GM21381 (cell line): ENCODE results near the gene TM4SF1.

Experiments used
- ATAC-seq: cut with Tn5 transposase; IDR thresholded peaks from one replicate; pipeline ENCODE4 v1.9.1; 2021; ENCODE audit warnings: mild to moderate bottlenecking, moderate library complexity; ENCODE audit not compliant: unreplicated experiment

The TM4SF1 gene

DNA sequence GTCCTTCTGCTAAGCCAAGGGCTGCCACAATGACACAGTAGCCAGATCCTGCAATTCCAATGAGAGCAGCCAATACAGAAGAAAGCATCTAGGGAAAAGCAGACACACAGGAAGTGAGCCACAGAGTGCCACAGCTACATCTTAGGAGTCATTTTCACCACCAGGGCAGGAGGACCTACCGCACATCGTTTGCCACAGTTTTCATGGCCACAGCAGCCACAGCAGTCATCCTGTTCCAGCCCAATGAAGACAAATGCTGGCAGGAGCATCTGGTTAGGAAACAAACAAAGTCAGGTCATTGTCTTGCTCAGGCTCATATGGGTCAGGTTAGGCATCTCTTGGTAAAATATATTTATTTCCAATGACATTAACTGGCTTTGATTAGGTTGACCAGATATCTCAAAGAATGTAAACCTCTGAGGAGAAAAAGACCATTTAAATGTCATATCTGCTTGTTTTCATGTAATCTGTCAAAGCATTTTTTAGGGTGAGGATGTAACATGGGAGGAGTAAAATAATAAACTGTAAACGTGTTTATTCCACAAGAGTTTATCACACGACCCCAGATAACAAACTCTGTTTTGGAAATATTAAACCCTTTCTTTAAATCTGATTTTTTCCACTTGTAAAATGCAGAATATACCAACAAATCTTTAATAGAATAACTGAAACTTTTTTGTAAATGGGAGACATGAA is 1.8 kb downstream of the TM4SF1 start:
- ATAC-seq, result no peak

DNA sequence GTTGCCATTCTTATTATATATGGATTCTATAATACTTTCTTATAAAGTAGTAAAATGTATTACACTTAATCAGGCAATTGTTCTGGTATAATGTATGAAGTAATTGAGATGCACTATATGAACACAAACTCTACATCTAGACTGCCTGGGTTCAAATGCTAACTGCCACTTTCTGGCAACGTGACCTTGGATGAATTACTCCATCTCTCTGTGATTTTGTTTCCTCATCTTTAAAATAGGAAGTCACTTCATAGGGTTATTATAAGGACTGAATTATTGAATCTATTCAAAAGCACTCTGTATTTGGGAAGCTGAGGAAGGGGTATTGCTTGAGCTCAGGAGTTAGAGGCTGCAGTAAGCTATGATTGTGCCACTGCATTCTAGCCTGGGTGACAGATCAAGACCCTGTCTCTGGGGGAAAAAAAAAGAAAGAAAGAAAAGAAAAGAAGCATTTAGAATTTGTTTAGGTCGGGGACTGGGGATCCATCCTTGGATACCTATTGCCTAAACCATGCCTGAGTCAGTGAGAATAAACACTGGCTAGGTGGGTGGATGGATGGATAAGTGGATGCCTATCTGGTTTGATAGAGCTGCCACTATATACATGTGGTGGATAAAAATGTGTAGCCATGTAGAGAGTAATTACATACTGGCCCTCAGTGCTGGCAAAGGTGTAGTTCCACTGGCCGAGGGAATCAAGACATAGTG is 2.5 kb downstream of the TM4SF1 start:
- ATAC-seq, result no peak

DNA sequence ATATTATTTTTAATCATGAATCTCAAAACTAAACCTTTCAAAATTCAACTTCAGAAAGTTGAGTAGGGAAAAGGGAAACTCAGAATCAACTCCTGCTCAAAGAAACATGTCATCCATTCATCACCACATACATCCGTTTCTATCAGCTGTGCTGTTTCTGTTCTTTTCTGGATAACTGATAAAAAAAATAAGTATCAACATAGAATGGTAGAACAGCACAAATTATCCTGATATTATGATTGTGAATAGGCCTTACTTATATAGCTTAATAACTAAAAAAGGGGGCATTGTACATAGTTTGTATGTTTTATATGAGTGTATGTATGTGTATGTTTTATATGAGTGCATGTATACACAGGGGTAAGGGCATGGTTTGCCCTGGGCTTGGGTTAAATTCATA is 3.1 kb downstream of the TM4SF1 start:
- no peak for ATAC-seq

DNA sequence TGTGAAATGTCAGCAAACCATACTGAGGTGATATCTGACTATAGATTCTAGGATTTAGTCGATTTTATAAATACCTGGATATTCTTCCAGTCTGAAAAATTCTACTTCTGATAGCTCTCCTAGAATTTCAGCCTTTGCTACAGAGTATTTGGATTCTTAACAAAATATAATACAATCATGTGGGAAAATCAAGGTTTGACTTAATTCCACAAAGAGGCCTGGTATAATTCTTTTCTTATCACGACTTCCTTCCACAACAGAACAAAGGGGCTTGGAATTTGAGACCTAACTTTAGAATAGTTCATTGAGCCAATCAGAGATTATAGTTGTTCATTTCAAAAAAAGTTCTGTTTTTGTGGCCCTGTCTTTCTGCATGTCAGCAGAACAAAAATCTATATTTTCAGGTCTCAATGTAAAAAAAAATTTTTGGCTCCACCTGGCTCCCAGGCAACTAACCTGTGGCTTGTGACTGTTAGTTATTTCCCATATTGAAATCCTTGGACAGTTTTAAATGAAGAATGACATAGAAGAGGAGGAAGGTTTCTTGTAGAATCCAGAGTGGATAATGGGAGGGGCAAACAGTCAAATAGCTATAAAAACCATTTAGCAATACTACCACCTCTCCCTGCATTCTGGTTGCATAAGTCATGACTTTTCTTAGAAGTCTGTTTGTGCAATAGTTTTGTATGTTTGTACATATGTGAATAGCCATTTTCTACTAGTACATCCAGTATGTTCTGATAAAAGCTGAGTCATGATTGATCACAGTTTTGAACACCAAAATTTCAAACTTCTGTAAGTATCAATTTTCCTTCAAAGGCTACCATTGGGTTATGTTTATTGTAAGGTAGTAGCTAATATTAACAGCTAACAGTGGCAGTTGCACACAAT is 4.0 kb downstream of the TM4SF1 start:
- no peak for ATAC-seq

DNA sequence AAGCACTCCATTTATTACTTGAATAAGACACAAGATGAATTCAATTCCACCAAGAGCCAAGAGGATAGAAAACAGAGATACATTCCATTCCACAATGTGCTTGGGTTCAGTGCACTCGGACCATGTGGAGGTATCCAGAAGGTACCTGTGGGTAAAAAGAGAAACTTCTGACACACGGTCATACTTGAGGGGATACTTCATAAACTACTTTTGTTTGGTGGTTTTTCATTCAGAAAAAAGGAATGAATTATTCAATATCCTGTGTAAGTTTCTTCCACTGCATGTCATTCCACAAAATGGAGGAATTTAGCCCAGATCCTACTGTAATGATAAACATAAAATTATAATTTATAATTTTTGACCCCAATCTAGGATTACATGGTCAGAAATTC is 5.7 kb downstream of the TM4SF1 start:
- ATAC-seq, result no peak

DNA sequence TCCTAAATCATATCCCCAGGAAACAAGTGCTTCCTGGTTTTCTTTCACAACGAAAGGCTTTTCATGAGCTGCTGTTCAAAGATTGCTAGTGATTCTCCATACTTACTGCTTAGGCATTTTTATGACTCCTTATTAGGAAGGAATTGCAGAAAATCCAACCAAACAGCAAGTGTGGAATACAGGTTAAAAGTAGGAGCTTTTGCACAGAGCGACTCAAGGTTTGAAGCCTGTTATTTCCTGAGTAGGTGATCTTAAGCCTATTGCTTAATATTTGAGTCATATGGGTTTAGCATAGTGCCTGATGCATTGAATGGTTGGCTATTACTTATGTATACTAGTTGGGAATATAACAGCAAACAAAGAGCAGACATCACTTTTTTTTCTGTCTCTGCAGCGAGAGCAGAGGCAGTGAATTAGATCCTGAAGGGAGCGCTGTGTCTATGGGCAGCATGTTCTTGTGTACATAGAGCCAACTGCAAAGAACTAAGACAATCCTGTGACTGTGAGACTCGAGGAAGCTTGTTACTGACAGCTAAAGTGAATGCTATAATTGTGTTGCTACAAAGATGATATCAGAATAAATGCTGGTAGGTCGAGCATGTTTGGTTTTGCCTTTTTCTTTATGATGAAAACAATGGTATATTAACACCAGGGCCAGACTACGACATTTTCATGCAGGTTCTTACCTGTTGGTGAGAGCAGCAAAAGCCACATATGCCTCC is 6.3 kb downstream of the TM4SF1 start:
- ATAC-seq, result no peak

DNA sequence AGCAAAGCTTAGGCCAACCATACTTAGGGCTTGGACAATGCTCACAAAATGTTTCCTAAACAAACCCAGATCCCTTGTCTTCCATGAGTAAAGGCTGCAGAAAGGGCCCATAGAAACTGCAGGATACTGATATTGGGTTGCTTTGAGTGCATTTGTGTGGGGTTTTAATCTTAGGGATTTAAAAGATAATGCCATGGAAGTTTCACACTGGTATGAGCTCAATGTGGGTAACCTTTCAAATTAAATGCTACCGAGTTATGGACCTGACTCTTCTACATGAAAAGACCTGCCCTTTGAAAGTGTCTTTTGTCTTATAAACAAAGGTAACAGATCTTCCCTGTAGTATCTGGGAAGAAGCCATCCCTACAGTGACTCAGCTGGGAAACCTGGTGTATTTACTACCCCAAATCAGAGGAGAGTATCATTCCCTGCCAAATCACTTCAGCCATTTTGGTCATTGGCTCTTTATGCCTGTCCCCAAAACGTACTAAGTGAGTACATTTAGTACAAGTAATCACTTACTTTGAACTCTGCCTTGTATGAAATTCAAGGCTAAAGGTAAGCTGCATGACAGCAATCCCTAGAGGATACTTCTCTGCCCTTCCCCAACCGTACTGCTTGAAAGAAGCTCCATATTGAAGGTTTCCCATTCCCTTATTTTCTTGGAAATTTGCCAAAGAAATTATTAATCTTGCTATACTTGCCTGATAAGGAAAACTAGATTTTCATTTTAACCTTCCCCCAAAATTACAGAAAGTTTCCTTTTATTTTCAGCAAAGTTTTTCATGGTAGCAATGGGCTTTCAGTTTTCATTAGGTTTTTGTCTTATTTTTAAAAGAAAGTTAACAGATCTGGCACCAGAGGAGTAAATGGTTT is 7.2 kb downstream of the TM4SF1 start:
- no peak for ATAC-seq

DNA sequence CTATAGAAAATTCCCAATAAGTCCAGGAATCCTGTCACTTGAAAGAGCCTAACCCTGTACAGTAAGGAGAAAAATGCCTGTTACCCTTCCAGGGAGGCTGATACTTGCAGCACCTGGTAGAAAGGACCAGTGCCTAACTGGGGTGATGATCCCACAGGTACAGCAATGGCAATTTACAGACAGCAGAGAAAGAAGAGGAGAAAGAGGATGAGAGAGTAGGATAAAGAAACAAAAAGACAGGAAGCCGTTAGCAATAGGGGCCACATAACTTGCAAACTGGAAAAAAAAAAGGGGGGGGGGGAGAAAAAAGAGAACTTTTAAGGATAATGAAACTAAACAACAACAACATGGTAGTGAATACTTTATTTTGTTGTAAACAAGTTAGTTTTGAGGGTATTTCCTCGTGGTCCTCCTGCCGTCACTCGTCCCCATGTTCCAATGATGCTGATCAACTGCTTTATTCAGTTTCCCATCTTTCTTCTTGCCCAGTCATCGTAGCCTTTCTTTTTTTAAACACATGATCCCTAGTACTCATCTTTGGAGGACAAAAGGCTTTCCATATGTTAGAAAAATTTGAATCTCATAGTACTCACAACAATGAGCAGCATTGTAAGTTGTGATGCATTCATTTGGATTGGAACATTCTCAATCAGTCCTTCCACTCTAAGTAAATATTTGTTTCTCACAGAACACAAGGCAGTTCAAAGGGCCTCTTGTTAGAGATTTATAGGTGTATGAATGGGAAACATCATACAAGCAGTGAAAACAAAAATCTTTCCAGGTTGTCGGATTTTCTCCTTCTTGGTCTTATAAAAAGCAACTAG is 8.6 kb downstream of the TM4SF1 start:
- no peak for ATAC-seq

DNA sequence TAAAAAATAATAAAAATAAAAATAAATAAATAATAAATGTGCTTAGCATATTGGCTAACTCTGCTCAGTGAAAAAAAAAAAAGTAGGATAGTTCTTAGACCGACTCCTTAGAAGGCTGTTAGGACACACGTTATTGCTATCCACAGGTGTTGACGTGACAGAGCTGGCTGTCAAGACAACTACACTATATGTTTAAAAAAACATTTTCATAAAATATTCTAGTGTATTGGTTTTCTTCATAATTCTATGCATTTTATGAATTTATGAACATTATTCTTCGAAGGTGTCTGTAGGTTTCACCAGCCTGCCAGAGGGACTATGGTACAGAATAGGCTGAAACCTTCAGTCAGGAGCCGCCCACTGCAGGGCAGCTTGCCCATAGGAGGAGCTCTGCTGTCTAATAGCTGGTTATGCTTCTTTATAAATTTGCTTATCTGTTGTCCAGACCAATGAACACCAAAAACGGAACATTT is 9.2 kb downstream of the TM4SF1 start:
- ATAC-seq, result no peak

DNA sequence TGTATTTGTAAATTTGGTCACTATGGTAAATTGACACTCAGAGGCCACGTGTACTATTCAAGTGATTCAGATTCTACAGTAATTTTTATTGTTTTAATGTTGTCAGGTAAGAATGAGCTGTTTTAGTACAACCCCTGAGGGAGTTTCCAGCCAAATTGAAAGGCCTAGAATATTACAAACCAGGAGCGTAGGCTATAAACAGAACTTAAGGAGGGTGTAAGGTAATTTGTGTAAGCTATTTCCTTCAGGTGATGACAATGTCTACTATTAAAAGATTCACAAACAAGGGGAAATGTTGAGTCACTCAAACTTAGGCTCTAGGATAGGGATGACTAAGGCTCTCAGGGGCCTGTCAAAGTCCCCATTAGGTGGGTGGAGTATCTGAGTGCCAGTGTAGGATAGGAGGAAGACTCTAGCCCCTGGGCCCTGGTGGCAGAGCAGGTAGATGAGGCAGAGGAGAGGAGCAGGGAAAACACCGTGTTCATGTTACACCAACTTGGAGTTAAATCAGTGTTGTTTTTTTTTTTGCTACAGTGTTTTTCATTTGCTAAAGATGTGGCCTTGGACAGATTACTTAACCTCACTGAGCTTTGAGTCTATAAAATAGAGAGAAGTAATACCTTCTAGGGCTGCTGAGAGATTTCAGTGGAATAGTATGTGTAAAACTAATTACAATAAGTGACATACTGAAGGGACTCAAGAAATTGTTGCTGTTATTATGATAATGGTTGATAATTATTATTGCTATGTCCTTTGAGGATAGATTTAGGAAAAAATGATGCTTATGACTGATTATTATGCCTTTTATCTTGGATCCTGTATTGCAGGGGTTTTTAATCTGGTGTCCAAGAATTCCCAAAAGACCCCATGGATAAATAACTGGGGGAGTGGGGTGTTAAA is 10.3 kb downstream of the TM4SF1 start:
- no peak for ATAC-seq

DNA sequence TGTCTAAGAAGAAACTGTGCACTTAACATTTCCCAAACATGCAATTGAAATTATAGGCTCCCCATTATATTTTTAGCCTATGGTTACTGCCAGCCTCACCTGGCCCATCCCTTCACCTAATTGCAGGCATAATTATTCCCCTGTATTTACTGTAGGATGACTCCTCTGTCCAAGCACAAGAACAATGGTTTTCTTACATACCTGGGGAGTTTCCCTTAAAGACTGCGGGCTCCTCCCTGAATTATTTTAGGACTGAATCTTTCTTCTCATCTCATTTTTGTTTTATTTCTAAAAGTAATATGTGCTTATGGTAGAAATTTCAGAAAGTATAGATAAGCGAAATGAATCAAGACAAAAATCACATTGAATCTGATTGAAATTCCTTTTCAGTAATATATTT is 11.4 kb downstream of the TM4SF1 start:
- no peak for ATAC-seq

DNA sequence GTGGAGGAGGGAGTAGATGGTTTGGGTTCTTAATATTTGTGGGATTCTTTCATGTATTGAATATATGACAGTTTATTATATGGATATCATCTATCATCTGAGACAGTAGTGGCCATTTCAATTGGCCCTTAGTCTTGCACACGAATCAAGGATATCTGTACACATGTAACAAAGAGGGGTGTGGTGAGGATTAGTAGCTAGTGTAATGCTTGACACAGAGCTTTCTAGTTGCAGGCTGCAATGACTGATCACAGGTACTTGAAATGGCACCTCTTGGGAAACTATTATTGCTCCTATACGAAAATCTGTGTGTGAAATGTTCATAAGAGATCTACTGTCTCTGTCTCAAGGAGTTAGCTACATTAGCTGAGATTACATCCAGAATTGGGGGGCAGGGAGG is 12.8 kb downstream of the TM4SF1 start:
- ATAC-seq, result no peak

DNA sequence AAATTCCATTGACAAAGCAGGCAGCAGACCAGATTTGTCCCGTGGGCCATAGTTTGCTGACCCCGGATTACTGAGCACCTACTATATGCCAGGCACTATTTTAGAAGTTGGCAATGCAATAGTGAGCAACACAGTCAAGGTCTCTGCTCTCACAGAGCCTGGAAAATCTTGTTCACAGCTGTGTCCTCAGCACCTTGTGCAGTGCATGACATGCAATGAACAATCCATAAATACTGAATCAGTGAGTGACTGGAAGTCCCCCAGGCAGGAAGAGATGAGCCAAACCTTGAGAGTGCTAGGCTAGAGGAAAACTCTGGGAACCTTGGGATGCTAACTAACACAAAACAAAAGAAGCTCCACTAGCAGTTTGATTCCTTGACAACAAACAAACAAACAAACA is 14.4 kb downstream of the TM4SF1 start:
- no peak for ATAC-seq

DNA sequence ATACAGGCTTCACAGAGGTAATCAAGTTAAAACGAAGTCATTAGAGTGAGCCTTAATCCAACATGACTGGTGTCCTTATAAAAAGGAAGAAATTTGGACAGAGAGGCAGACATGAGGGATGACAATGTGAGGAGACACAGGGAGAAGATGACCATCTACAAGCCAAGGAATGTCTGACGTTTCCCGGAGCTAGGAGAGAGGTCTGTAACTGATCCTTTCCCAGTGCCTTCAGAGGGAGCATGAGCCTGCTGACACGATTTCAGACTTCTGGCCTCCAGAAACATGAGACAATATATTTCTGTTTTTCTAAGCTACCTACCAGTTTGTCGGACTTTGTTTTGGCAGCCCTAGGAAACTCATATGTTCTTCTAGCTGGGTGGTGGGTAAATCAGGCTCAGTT is 15.1 kb downstream of the TM4SF1 start:
- no peak for ATAC-seq

DNA sequence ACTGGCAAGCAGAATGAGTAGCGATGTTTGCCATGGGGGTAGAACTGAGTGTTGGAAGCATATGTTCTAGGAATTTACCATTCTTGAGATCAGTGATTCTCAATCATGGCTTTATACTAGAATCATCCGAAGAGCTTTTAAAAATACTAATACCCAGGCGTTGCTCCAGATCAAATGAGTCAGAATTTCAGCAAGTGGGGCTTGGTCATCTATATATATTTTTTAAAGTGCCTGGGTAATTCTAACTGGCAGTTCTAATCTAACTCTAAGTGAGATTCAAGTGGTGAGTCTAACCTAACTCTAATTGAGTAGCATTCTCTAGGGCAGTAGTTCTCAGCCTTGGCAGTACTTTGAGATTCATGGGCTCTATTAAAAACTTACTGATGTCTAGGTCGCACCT is 20.8 kb downstream of the TM4SF1 start:
- no peak for ATAC-seq

DNA sequence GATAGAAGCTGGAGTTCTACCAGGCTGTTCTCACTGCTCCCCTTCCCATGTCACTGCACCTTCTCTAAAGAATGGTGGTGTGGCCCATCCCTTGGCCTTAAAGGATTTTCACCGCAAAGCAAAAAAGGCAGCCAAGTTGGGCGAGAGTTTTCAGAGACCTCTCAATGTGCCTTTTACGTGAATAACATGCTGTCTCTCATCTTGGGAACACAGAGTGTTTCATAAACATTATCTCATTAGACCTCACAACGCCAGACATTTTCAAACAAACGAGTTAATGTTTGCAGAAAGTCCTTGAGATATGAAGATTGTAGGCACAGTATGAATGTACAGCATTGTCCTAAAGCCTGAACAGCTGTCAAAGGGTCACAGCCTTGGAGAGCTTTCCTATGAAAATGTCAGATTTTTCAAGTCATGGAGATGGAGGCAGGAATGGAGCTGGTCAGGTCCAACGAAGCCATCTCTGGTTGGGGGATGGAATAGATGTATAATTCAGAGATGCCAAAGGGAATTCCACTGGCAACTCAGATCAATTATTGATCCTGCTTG is 21.3 kb downstream of the TM4SF1 start:
- no peak for ATAC-seq

DNA sequence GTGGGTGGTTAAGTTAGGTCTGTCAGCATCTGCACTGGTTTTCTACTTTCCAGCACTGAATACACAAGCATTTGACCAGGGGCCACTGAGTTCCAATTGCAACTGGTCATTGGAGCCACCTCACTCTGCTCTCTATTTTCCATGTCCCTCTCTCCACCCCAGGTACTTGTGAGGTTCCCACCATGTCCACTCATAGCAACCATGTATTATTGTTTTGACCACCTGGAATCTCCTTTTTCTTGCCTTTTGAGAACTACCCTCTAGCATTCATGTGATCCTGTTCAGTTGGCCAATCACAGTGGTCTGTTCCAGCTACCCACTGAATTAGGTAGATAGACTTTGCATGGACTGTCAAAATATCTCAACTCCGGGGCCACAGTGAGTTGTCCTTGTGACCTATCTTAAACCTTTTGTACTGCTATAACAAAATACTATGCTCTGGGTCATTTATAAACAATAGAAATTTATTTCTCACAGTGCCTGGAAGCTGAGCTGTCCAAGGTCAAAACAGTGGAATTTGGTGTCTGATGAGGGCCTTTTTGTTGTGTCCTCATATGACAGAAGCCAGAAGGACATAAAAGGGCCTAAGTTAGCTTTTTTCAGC is 23.8 kb downstream of the TM4SF1 start:
- no peak for ATAC-seq
